Hippocampal formation (tissue), 2 donors: ENCODE results near the gene RHBDD1.

Source experiments
- DNase-seq, 2 donors: peaks; one replicate each; lab custom pipeline; 2025; lab: John Stamatoyannopoulos, UW

The RHBDD1 gene

GRCh38 chr2:226835796-226836547, at the start of gene RHBDD1:
Gene RHBDD1, plus strand, starts transcription at chr2:226836054. Its CDS starts 28,640 bp downstream, at chr2:226864694.
- peak; percentile 79 to 86 for DNase-seq

- no peak for DNase-seq
Measured at GRCh38 chr2:226788064-226788463, 47.8 kb upstream of the RHBDD1 start.

GRCh38 chr2:226788881-226789490, 46.9 kb upstream of the RHBDD1 start:
- no peak for DNase-seq

- DNase-seq, result no peak
Measured at GRCh38 chr2:226790011-226790410, 45.8 kb upstream of the RHBDD1 start.

GRCh38 chr2:226790431-226790830, 45.4 kb upstream of the RHBDD1 start:
- no peak for DNase-seq

- peak in 1 of 2 donors; percentile 48 for DNase-seq
Measured at GRCh38 chr2:226791056-226791486, 44.8 kb upstream of the RHBDD1 start.

- DNase-seq, result peak; percentile 75 to 87
Measured at GRCh38 chr2:226791487-226792081, 44.3 kb upstream of the RHBDD1 start.

- DNase-seq, result no peak
Measured at GRCh38 chr2:226792155-226792881, 43.5 kb upstream of the RHBDD1 start.

GRCh38 chr2:226793646-226794045, 42.2 kb upstream of the RHBDD1 start:
- DNase-seq, result no peak

GRCh38 chr2:226794196-226794661, 41.6 kb upstream of the RHBDD1 start:
- no peak for DNase-seq

- no peak for DNase-seq
Measured at GRCh38 chr2:226794751-226795171, 41.1 kb upstream of the RHBDD1 start.

GRCh38 chr2:226795281-226796011, 40.4 kb upstream of the RHBDD1 start:
- DNase-seq, result no peak

GRCh38 chr2:226796012-226796839, 39.6 kb upstream of the RHBDD1 start:
- DNase-seq, result no peak

GRCh38 chr2:226796840-226797288, 39.0 kb upstream of the RHBDD1 start:
- DNase-seq, result no peak

- no peak for DNase-seq
Measured at GRCh38 chr2:226797289-226797988, 38.4 kb upstream of the RHBDD1 start.

GRCh38 chr2:226797989-226798421, 37.8 kb upstream of the RHBDD1 start:
- DNase-seq, result no peak

GRCh38 chr2:226798422-226799210, 37.2 kb upstream of the RHBDD1 start:
- DNase-seq, result peak; percentile 24 to 39

GRCh38 chr2:226799211-226799975, 36.5 kb upstream of the RHBDD1 start, which contains the start of gene IRS1:
Gene IRS1, minus strand, starts transcription at chr2:226799820. Its CDS starts 1,082 bp downstream, at chr2:226798738.
- DNase-seq, result peak; percentile 17 to 51
